LHCN-M2 (cell line): ENCODE data around the gene ULK3. TPM values are rescaled to one million over a fixed set of nuclear protein-coding genes. Genes with fewer than 3 reads are reported as not detected.

Experiments
- DNase-seq: peaks from one replicate; pipeline ENCODE4 v3.0.0-alpha.2; 2012; ENCODE audit warnings: low read depth
- total RNA-seq: library from RNA; depleted of rRNA; stranded (reverse); fragments of >200 nt; gene quantifications from 2 replicates; pipeline ENCODE4 v1.2.3, GENCODE V29; 2014

ULK3 gene
- total RNA-seq, 1 experiment from 2014 or later = 31.5 TPM

- DNase-seq = no peak
Measured at GRCh38 chr15:74799255-74799855, 43.6 kb downstream of the ULK3 start.

GRCh38 chr15:74798388-74799254, 44.3 kb downstream of the ULK3 start:
- DNase-seq = no peak

- DNase-seq = no peak
Measured at GRCh38 chr15:74795966-74796625, 46.9 kb downstream of the ULK3 start.

GRCh38 chr15:74794970-74795349, 48.0 kb downstream of the ULK3 start:
- DNase-seq = no peak

- no peak for DNase-seq
Measured at GRCh38 chr15:74794248-74794969, 48.5 kb downstream of the ULK3 start.

- DNase-seq = peak; percentile 51
Measured at GRCh38 chr15:74793135-74794028, 49.6 kb downstream of the ULK3 start.

GRCh38 chr15:74792227-74793016, 50.5 kb downstream of the ULK3 start:
- DNase-seq = no peak

GRCh38 chr15:74791667-74792066, 51.3 kb downstream of the ULK3 start:
- DNase-seq = no peak

- DNase-seq = no peak
Measured at GRCh38 chr15:74791007-74791406, 51.9 kb downstream of the ULK3 start.

- DNase-seq = peak; percentile 93
Measured at GRCh38 chr15:74790080-74790916, 52.7 kb downstream of the ULK3 start.

- no peak for DNase-seq
Measured at GRCh38 chr15:74789741-74790079, 53.2 kb downstream of the ULK3 start.

- no peak for DNase-seq
Measured at GRCh38 chr15:74789171-74789631, 53.8 kb downstream of the ULK3 start.

- DNase-seq = no peak
Measured at GRCh38 chr15:74788683-74789151, 54.2 kb downstream of the ULK3 start.

GRCh38 chr15:74788042-74788682, 54.8 kb downstream of the ULK3 start:
- no peak for DNase-seq

GRCh38 chr15:74787251-74788041, 55.5 kb downstream of the ULK3 start:
- DNase-seq = peak; percentile 65

GRCh38 chr15:74786551-74787165, 56.3 kb downstream of the ULK3 start:
- no peak for DNase-seq
